ENCODE results near the gene CCDC33.

The CCDC33 gene

GRCh38 chr15:74332011-74332410 lies 95.9 kb downstream of the CCDC33 start:
- no peaks in the 10 kb centered on the region for H4K20me1 ChIP-seq (ENCODE audit: control insufficient read depth, insufficient read depth, low read depth, low read length)
- no peak overlapping the region for H3K27ac ChIP-seq (ENCODE audit: low read depth, low read length)
- no peaks in the 10 kb centered on the region for H3K79me2 ChIP-seq (ENCODE audit: control insufficient read depth, low read length)
- peaks cover 2% of the 10 kb centered on the region; the same call in 1 of the 2 replicates for H3K27me3 ChIP-seq (ENCODE audit: control insufficient read depth, low read length)
- TF ChIP-seq EZH2phosphoT487 (IDR thresholded peaks at IDR 0.05; ENCODE audit: borderline replicate concordance, low read length) (no peak), CTCF (IDR thresholded peaks at IDR 0.05; ENCODE audit: low read depth, low read length, poor library complexity, severe bottlenecking) (no peak)
- no peak overlapping the region for H3K4me3 ChIP-seq (ENCODE audit: low read length)
- peaks cover 9% of the 10 kb centered on the region for H3K4me1 ChIP-seq (ENCODE audit: control insufficient read depth, low read length)
- no peak overlapping the region for H3K4me2 ChIP-seq (ENCODE audit: low read length)
- no peaks in the 10 kb centered on the region for H3K9me3 ChIP-seq (ENCODE audit: control insufficient read depth, insufficient read depth, low read length)
- no peaks in the 10 kb centered on the region for H3K9me2 ChIP-seq (replicated peaks; ENCODE audit: control insufficient read depth, low read length)
- no peaks in the 10 kb centered on the region for H3K36me3 ChIP-seq (ENCODE audit: control insufficient read depth, low read length)
- no peaks in the 10 kb centered on the region for H3F3A ChIP-seq (ENCODE audit: control insufficient read depth, insufficient read depth)

GRCh38 chr15:74332611-74333010 lies 96.5 kb downstream of the CCDC33 start:
- Histone ChIP-seq H3K4me1 (ENCODE audit: control insufficient read depth, low read length) (peaks cover 9% of the 10 kb centered on the region), H3F3A (ENCODE audit: control insufficient read depth, insufficient read depth) (no peaks in the 10 kb centered on the region), H3K79me2 (ENCODE audit: control insufficient read depth, low read length) (no peaks in the 10 kb centered on the region), H3K4me2 (ENCODE audit: low read length) (no peak overlapping the region), H3K36me3 (ENCODE audit: control insufficient read depth, low read length) (no peaks in the 10 kb centered on the region), H4K20me1 (ENCODE audit: control insufficient read depth, insufficient read depth, low read depth, low read length) (no peaks in the 10 kb centered on the region), H3K9me2 (replicated peaks; ENCODE audit: control insufficient read depth, low read length) (no peaks in the 10 kb centered on the region), H3K27ac (ENCODE audit: low read depth, low read length) (no peak overlapping the region), H3K4me3 (ENCODE audit: low read length) (no peak overlapping the region), H3K9me3 (ENCODE audit: control insufficient read depth, insufficient read depth, low read length) (no peaks in the 10 kb centered on the region), H3K27me3 (ENCODE audit: control insufficient read depth, low read length) (peaks cover 2% of the 10 kb centered on the region; the same call in 1 of the 2 replicates)
- TF ChIP-seq CTCF (IDR thresholded peaks at IDR 0.05; ENCODE audit: low read depth, low read length, poor library complexity, severe bottlenecking), result no peak
- no peak for TF ChIP-seq EZH2phosphoT487 (IDR thresholded peaks at IDR 0.05; ENCODE audit: borderline replicate concordance, low read length)

GRCh38 chr15:74333093-74333492 lies 97.0 kb downstream of the CCDC33 start:
- Histone ChIP-seq H3K4me2 (ENCODE audit: low read length) (no peak overlapping the region), H4K20me1 (ENCODE audit: control insufficient read depth, insufficient read depth, low read depth, low read length) (no peaks in the 10 kb centered on the region), H3K4me1 (ENCODE audit: control insufficient read depth, low read length) (peaks cover 8% of the 10 kb centered on the region), H3K9me3 (ENCODE audit: control insufficient read depth, insufficient read depth, low read length) (no peaks in the 10 kb centered on the region), H3K27me3 (ENCODE audit: control insufficient read depth, low read length) (peaks cover 2% of the 10 kb centered on the region; the same call in 1 of the 2 replicates), H3K4me3 (ENCODE audit: low read length) (no peak overlapping the region), H3K9me2 (replicated peaks; ENCODE audit: control insufficient read depth, low read length) (no peaks in the 10 kb centered on the region), H3K79me2 (ENCODE audit: control insufficient read depth, low read length) (no peaks in the 10 kb centered on the region), H3K27ac (ENCODE audit: low read depth, low read length) (no peak overlapping the region), H3K36me3 (ENCODE audit: control insufficient read depth, low read length) (no peaks in the 10 kb centered on the region), H3F3A (ENCODE audit: control insufficient read depth, insufficient read depth) (no peaks in the 10 kb centered on the region)
- TF ChIP-seq EZH2phosphoT487 (IDR thresholded peaks at IDR 0.05; ENCODE audit: borderline replicate concordance, low read length), result no peak
- TF ChIP-seq CTCF (IDR thresholded peaks at IDR 0.05; ENCODE audit: low read depth, low read length, poor library complexity, severe bottlenecking), result no peak

Measured in DOHH2 (cell line).